Upper lobe of right lung (tissue), 1 donor: ENCODE measurements around the gene IFFO2. TPM values are rescaled to one million over a fixed set of nuclear protein-coding genes. Genes with fewer than 3 reads are reported as not detected.

Experiments used
- ATAC-seq: fragments of 200-7000 bp; cut with Tn5 transposase; one replicate; pipeline ENCODE4 v1.9.1; 2020; ENCODE audit warnings: mild to moderate bottlenecking, moderate library complexity
- DNase-seq: peaks from one replicate; pipeline ENCODE4 v3.0.0-alpha.2; 2020
- H3K27ac ChIP-seq: fragments of 200-600 bp; one replicate; pipeline ENCODE4 v1.8.0; 2022
- H3K27me3 ChIP-seq: fragments of 200-600 bp; one replicate; pipeline ENCODE4 v1.8.0; 2022; ENCODE audit warnings: mild to moderate bottlenecking
- H3K36me3 ChIP-seq: fragments of 200-600 bp; one replicate; pipeline ENCODE4 v1.8.0; 2022
- H3K4me1 ChIP-seq: fragments of 200-600 bp; one replicate; pipeline ENCODE4 v1.8.0; 2022
- H3K4me3 ChIP-seq: fragments of 200-600 bp; one replicate; pipeline ENCODE4 v1.8.0; 2022; ENCODE audit warnings: mild to moderate bottlenecking
- H3K9me3 ChIP-seq: fragments of 200-600 bp; one replicate; pipeline ENCODE4 v1.8.0; 2022
- intact Hi-C: fragments of 100-400 bp; cut with DNase I; formaldehyde crosslinking; loops from one replicate; pipeline ENCODE4 v1.11.0; 2022
- microRNA-seq: library from miRNA; unstranded; fragments of <30 nt; microRNA quantifications from one replicate; pipeline ENCODE4 v1.2.0, GENCODE V29; 2020; ENCODE audit warnings: borderline microRNAs expressed
- total RNA-seq: library from RNA; stranded (reverse); fragmentation: NEBNext Ultra II Directional; extraction: Animal tissue kit (Norgen Biotek cat#: 25700); gene quantifications from one replicate; pipeline ENCODE4 v1.2.1, GENCODE V29; 2021
- TF ChIP-seq, protein P1 (sequence below): fragments of 200-600 bp; IDR thresholded peaks from one replicate; pipeline ENCODE4 v1.8.0; 2022; ENCODE audit warnings: antibody characterized with exemption
- donor health status: DM: no; HTN: yes; CAD: no; lungs with severe emphysema.

The IFFO2 gene
- total RNA-seq, 1 donor from 2014 or later = 15.4 TPM

DNA sequence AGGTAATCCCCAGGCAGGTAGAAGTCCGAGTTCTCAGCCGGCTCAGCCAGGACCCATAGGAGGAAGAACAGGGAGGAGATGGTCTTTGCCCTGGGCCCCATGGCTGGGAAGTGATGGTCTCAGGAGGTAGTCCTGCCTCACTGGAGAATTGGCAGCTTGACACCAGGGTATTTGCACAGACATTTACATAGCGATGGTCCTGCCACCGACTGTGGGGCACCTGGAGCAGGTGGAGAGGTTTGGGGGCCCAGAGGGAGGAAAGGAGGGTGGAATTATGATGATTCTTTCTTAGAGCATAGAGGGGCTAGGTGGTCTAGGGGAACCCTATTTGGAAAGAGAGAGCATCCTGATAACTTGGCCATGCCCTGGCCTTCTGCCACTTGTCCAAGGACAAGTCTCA is 96.9 kb downstream of the IFFO2 start, which contains the start of gene TAS1R2:
TSS of gene TAS1R2 (minus strand) at position 101 of the 400 bp plus-strand sequence. CDS start at position 101, 0 bp downstream.
- DNase-seq (no peak), ATAC-seq (no peak)
- Histone ChIP-seq H3K27me3 (no peaks in the 10 kb centered on the region), H3K4me3 (no peak within 1 kb of the TSS), H3K36me3 (no peaks in the 10 kb centered on the region), H3K9me3 (no peaks in the 10 kb centered on the region), H3K4me1 (no peaks in the 10 kb centered on the region), H3K27ac (no peak within 1 kb of the TSS)
- intact Hi-C loops = no loop called here
- TF ChIP-seq, protein P1, sequence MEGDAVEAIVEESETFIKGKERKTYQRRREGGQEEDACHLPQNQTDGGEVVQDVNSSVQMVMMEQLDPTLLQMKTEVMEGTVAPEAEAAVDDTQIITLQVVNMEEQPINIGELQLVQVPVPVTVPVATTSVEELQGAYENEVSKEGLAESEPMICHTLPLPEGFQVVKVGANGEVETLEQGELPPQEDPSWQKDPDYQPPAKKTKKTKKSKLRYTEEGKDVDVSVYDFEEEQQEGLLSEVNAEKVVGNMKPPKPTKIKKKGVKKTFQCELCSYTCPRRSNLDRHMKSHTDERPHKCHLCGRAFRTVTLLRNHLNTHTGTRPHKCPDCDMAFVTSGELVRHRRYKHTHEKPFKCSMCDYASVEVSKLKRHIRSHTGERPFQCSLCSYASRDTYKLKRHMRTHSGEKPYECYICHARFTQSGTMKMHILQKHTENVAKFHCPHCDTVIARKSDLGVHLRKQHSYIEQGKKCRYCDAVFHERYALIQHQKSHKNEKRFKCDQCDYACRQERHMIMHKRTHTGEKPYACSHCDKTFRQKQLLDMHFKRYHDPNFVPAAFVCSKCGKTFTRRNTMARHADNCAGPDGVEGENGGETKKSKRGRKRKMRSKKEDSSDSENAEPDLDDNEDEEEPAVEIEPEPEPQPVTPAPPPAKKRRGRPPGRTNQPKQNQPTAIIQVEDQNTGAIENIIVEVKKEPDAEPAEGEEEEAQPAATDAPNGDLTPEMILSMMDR = no peak

DNA sequence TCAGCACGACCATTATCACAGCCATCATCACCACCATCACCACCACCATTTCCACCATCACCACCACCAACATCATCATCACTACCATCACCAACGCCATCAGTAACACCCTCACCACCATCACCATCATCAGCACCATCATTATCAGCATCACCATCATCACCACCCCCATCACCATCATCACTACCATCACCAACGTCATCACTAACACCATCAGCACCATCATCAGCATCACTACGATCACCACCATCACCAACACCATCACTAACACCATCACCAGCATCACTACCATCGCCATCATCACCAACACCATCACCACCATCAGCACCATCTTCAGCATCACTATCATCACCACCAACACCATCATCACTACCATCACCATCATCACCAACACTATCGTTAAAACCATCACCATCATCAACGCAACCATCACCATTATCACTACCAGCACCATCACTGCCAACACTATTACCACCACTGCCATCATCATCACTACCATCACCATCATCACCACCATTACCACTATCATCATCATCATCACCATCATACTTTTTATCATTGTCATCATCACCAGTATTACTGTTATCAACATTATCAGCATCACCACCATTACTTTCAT is 98.3 kb downstream of the IFFO2 start:
- intact Hi-C loops = no loop called here
- ATAC-seq (no peak), DNase-seq (no peak)
- TF ChIP-seq, protein P1 = no peak
- H3K27me3 ChIP-seq = no peaks in the 10 kb centered on the region
- H3K27ac ChIP-seq = no peak overlapping the region
- no peaks in the 10 kb centered on the region for H3K36me3 ChIP-seq
- no peak overlapping the region for H3K4me3 ChIP-seq
- H3K4me1 ChIP-seq = no peaks in the 10 kb centered on the region
- H3K9me3 ChIP-seq = no peaks in the 10 kb centered on the region

GRCh38 chr1:18856435-18856834 is 100.0 kb downstream of the IFFO2 start:
- Histone ChIP-seq H3K27me3 (no peaks in the 10 kb centered on the region), H3K4me1 (no peaks in the 10 kb centered on the region), H3K27ac (no peak overlapping the region), H3K36me3 (no peaks in the 10 kb centered on the region), H3K4me3 (no peak overlapping the region), H3K9me3 (no peaks in the 10 kb centered on the region)
- ATAC-seq (no peak), DNase-seq (no peak)
- intact Hi-C loops = no loop called here
- TF ChIP-seq, protein P1 = no peak

DNA sequence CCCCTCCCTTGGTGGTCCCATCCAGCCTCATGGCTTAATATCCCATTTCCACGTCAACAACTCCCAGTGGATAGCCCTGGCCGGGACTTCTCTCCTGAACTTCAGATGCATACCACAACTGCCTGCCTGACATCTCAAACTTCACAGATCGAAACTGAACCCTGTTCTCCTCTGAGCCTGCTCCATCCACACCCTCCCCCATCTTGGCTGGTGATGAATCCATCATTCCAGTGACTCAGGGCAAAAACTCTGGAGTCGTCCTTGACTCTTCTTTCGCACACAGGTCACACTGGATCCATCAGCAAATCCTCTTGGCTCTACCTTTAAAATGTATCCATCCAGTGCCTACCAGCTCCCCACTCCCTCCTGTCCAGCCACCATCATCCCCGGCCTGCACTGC is 100.9 kb downstream of the IFFO2 start:
- no peak for ATAC-seq

DNA sequence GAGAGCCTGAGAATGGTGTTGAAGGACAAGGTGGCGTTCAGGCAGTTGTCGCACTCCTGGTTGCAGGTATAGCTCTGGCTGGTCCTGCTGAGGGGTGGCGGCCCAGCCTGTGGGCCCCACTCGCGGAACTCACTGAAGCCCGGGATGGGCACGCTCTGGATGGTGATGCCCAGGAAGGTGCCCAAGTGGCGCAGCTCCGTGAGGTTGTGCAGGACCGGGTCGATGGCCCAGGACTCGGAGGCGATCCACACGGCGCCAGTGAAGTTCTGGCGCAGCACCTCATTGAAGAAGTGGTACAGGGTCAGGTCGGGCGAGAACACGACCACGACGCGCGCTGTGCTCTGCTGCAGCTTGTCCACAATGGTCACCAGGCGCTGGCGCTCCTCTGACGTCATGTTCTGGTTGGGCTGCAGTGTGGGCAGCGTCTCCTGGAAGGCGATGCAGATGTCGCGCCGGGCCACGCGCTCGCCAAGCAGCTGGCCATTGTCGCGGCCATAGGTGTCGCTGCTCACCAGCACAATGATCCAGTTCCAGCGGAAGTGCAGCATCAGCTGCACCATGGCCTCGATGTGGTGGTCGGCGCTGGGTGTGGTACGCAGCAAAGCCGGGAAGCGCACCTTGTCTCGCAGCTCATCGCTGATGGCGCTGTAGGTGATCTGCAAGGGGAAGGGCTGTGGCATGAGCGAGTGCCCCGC is 102.0 kb downstream of the IFFO2 start:
- no peaks in the 10 kb centered on the region for H3K4me1 ChIP-seq
- intact Hi-C loops = no loop called here
- no peak overlapping the region for H3K4me3 ChIP-seq
- H3K9me3 ChIP-seq = no peaks in the 10 kb centered on the region
- TF ChIP-seq, protein P1 = no peak
- H3K27me3 ChIP-seq = no peaks in the 10 kb centered on the region
- ATAC-seq = no peak
- no peaks in the 10 kb centered on the region for H3K36me3 ChIP-seq
- peak; percentile 58 for DNase-seq
- H3K27ac ChIP-seq = no peak overlapping the region

More for the DNA sequence above, 100.9 kb downstream of the IFFO2 start:
- Histone ChIP-seq H3K36me3 (no peaks in the 10 kb centered on the region), H3K9me3 (no peaks in the 10 kb centered on the region), H3K27me3 (no peaks in the 10 kb centered on the region), H3K4me1 (no peaks in the 10 kb centered on the region), H3K27ac (no peak overlapping the region), H3K4me3 (no peak overlapping the region)
- TF ChIP-seq, protein P1 = no peak
- peak; percentile 29 for DNase-seq
- intact Hi-C loops = no loop called here

Small RNA genes lying within 50 kb of the gene (microRNA-seq; reads per million reads assigned to microRNA genes)
- not detected for gene MIR1290
- not detected for gene MIR4695

Other genes with a start within 250 kb of the IFFO2 start
- gene TAS1R2, start 97.0 kb downstream of the IFFO2 start, total RNA-seq = not detected
- gene ALDH4A1, start 54.1 kb downstream of the IFFO2 start, total RNA-seq = 11.8 TPM